GM12892 (cell line): ENCODE data around the gene ISCA2.

Experiments
- POLR2A ChIP-seq: IDR thresholded peaks from 2 replicates; pipeline ENCODE4 v1.6.1; 2011; ENCODE audit warnings: low read depth, low read length, control low read depth
- POLR2AphosphoS5 ChIP-seq: IDR thresholded peaks from 2 replicates; pipeline ENCODE4 v1.6.1; 2011; ENCODE audit warnings: low read depth, low read length, control low read depth
- TAF1 ChIP-seq: IDR thresholded peaks from 2 replicates; pipeline ENCODE4 v1.6.1; 2011; ENCODE audit warnings: low read depth, mild to moderate bottlenecking, control low read depth, low read length, borderline replicate concordance

DNA sequence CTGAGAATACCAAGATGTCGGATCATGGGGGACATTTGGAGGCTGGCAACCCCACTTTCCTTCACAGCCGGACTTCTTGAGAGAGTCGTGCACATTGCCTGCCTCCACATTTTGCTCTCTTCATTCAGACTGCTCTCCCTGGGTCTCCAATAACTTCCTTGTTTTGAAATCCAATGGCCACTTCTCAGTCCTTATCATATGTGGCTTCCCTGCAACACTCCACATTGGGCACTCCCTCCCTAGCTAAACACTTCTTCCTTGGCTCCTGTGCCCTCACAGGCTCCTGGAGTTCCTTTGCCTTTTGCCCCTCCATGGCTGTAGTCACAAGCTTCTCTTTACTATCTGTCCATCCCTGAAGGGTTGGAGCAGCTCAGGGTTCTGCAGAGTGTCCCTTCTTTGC, 30.6 kb upstream of the ISCA2 start:
- TF ChIP-seq POLR2A (no peak), TAF1 (no peak), POLR2AphosphoS5 (no peak)
